ENCODE data around the gene TNK2.

GRCh38 chr3:195899701-195900435 lies 8.5 kb downstream of the TNK2 start:
- TF ChIP-seq CTCF (optimal IDR thresholded peaks at IDR 0.05 in 1 of 3, IDR thresholded peaks at IDR 0.05 in 1 of 3, conservative IDR thresholded peaks at IDR 0.05 in 1 of 3; ENCODE audit: extremely low read depth in 1 of 3, insufficient read depth in 2 of 3, low read length in 3 of 3), result no peak
- TF ChIP-seq EZH2 (IDR thresholded peaks at IDR 0.05; ENCODE audit: low read length), result no peak

All from keratinocyte (primary cell).